Endothelial cell of umbilical vein (primary cell): ENCODE data around the gene LCN15. TPM values are rescaled to one million over a fixed set of nuclear protein-coding genes. Genes with fewer than 3 reads are reported as not detected.

Source experiments
- BruUV-seq: library from RNA; stranded (reverse); fragments of 400-500 nt; replicated peaks from 2 replicates; lab custom pipeline; 2021; lab: Mats Ljungman, UMichigan
- CTCF ChIA-PET: fragments of 300-600, 350-600 bp; sonication (Branson Sonifier 250); formaldehyde crosslinking; loops from one replicate; lab custom pipeline; 2021; ENCODE audit warnings: antibody characterized with exemption, inconsistent platforms; lab: Charles Lee
- POLR2A ChIA-PET: fragments of 300-600, 350-600 bp; sonication (Branson Sonifier 250); formaldehyde crosslinking; loops from one replicate; lab custom pipeline; 2021; ENCODE audit warnings: antibody characterized with exemption, inconsistent platforms; lab: Charles Lee
- DNase-seq: peaks from one replicate; pipeline ENCODE4 v3.0.0-alpha.2; 2011; ENCODE audit warnings: low read depth, low spot score
- FAIRE-seq: peaks from 2 replicates; lab custom pipeline; 2011; peaks lifted over from hg19 to GRCh38; lab: Jason Lieb, UNC
- H2AFZ ChIP-seq: 2 replicates; pipeline ENCODE4 v1.6.0; 2012; ENCODE audit warnings: low read depth, low read length, control low read depth, inconsistent platforms
- H3K27ac ChIP-seq: 2 replicates; pipeline ENCODE4 v1.5.1; 2011; ENCODE audit warnings: low read depth, mild to moderate bottlenecking, control low read depth, low read length, moderate library complexity; ENCODE audit not compliant: insufficient read depth
- H3K27me3 ChIP-seq, 2 experiments: 2 replicates each; pipeline versions ENCODE4 v1.6.0 to v1.6.1; 2011; ENCODE audit warnings: low read length in 2 of 2, mixed read lengths in 1 of 2; ENCODE audit not compliant: control insufficient read depth in 2 of 2, insufficient read depth in 2 of 2
- H3K36me3 ChIP-seq, 2 experiments: 2 replicates in 1 of 2; 3 replicates in 1 of 2; pipeline ENCODE4 v1.5.1; 2011; ENCODE audit warnings: low read length in 2 of 2, mild to moderate bottlenecking in 1 of 2, moderate library complexity in 1 of 2; ENCODE audit not compliant: control insufficient read depth in 2 of 2, insufficient read depth in 2 of 2; ENCODE audit errors: extremely low read depth in 1 of 2
- H3K4me1 ChIP-seq: 3 replicates; pipeline ENCODE4 v1.5.1; 2011; ENCODE audit warnings: mild to moderate bottlenecking, low read length; ENCODE audit not compliant: control insufficient read depth, insufficient read depth; ENCODE audit errors: extremely low read depth
- H3K4me2 ChIP-seq: 2 replicates; pipeline ENCODE4 v1.6.1; 2011; ENCODE audit warnings: low read length, control low read depth, mixed read lengths; ENCODE audit not compliant: insufficient read depth
- H3K4me3 ChIP-seq, 3 experiments: fragments of 200-600 bp in 1 of 3; sonication (generic), shearing (Covaris generic) in 1 of 3; replicated peaks in 1 of 3; 2 replicates each; pipeline ENCODE4 v1.5.1; 2011 to 2016; ENCODE audit warnings: control low read depth in 3 of 3, low read length in 3 of 3, mild to moderate bottlenecking in 2 of 3, inconsistent platforms in 1 of 3, low read depth in 1 of 3, moderate library complexity in 1 of 3; ENCODE audit not compliant: insufficient read depth in 1 of 3
- H3K79me2 ChIP-seq: 2 replicates; pipeline ENCODE4 v1.6.0; 2012; ENCODE audit warnings: low read length, inconsistent platforms; ENCODE audit not compliant: control insufficient read depth, insufficient read depth
- H3K9ac ChIP-seq: replicated peaks from 2 replicates; pipeline ENCODE3; 2011; ENCODE audit warnings: low read length, control low read depth; ENCODE audit not compliant: insufficient read depth; ENCODE audit errors: extremely low read depth
- H3K9me1 ChIP-seq: replicated peaks from 3 replicates; pipeline ENCODE4 v1.6.0; 2011; ENCODE audit warnings: mild to moderate bottlenecking, low read length; ENCODE audit not compliant: control insufficient read depth, insufficient read depth; ENCODE audit errors: extremely low read depth
- H3K9me3 ChIP-seq: replicated peaks from 2 replicates; pipeline ENCODE4 v1.5.1; 2012; ENCODE audit warnings: low read length, inconsistent platforms; ENCODE audit not compliant: control insufficient read depth, insufficient read depth
- H4K20me1 ChIP-seq: replicated peaks from 2 replicates; pipeline ENCODE3; 2011; ENCODE audit warnings: mild to moderate bottlenecking, low read length; ENCODE audit not compliant: control insufficient read depth, insufficient read depth; ENCODE audit errors: extremely low read depth
- EZH2 ChIP-seq: IDR thresholded peaks from 2 replicates; pipeline ENCODE4 v1.6.1; 2012; ENCODE audit warnings: borderline replicate concordance, low read depth, mild to moderate bottlenecking, moderate library complexity, low read length, inconsistent platforms; ENCODE audit not compliant: severe bottlenecking
- FOS ChIP-seq: IDR thresholded peaks from 2 replicates; pipeline ENCODE4 v1.6.1; 2011; ENCODE audit warnings: mild to moderate bottlenecking, low read length, moderate library complexity, borderline replicate concordance; ENCODE audit not compliant: insufficient read depth
- GATA2 ChIP-seq: IDR thresholded peaks from 2 replicates; pipeline ENCODE4 v1.7.0; 2011; ENCODE audit warnings: low read depth, mild to moderate bottlenecking, moderate library complexity, mixed read lengths, low read length; ENCODE audit not compliant: insufficient read length, insufficient read depth
- JUN ChIP-seq: IDR thresholded peaks from 2 replicates; pipeline ENCODE4 v1.6.1; 2011; ENCODE audit warnings: borderline replicate concordance, low read depth; ENCODE audit not compliant: insufficient read length, insufficient read depth
- MYC ChIP-seq: IDR thresholded peaks from one replicate; pipeline ENCODE4 v1.6.1; 2011; ENCODE audit warnings: mild to moderate bottlenecking, low read depth, low read length
- POLR2A ChIP-seq: IDR thresholded peaks from 2 replicates; pipeline ENCODE4 v1.6.1; 2012; ENCODE audit warnings: low read depth, mild to moderate bottlenecking, control low read depth, low read length
- POLR2AphosphoS5 ChIP-seq: IDR thresholded peaks from 2 replicates; pipeline ENCODE4 v1.6.1; 2012; ENCODE audit warnings: low read depth, mild to moderate bottlenecking, control low read depth, low read length, moderate library complexity; ENCODE audit not compliant: insufficient read depth
- dilution Hi-C: fragments of 300-500 bp; cut with MboI; formaldehyde crosslinking; loops from one replicate; pipeline ENCODE4 v1.15.0; 2019; ENCODE audit warnings: low sequenced_read_pairs; ENCODE audit not compliant: extremely low pct_ligation_motif_present
- intact Hi-C: fragments of 100-400 bp; cut with micrococcal nuclease; formaldehyde crosslinking; loops from one replicate; pipeline ENCODE4 v1.10.0; 2022
- polyA plus RNA-seq, 4 experiments: library from polyadenylated mRNA; depleted of rRNA in 3 of 4; stranded (reverse) in 3 of 4; unstranded in 1 of 4; fragments of >200 nt; gene quantifications; 2 replicates each; pipeline versions ENCODE4 v1.2.1 to v1.2.3, GENCODE V29; 2011 to 2012; ENCODE audit warnings: missing spikeins in 1 of 4
- total RNA-seq: library from RNA; stranded (reverse); gene quantifications from 2 replicates; pipeline ENCODE4 v1.2.3, GENCODE V29; 2021
- TF ChIP-seq, protein P1 (sequence below), 2 donors: IDR thresholded peaks; 1 replicate in 1 of 2; 2 replicates in 1 of 2; pipeline ENCODE4 v1.5.1; 2011; ENCODE audit warnings: low read length in 2 of 2, mild to moderate bottlenecking in 2 of 2, moderate library complexity in 2 of 2, control low read depth in 1 of 2, inconsistent platforms in 1 of 2, low read depth in 1 of 2; ENCODE audit not compliant: insufficient read depth in 1 of 2; ENCODE audit errors: extremely low read depth in 1 of 2

Gene LCN15
- total and polyA plus RNA-seq, 2 donors (not counting 3 experiments of a cell fraction or from before 2014, with no cell fraction given) = not detected

DNA sequence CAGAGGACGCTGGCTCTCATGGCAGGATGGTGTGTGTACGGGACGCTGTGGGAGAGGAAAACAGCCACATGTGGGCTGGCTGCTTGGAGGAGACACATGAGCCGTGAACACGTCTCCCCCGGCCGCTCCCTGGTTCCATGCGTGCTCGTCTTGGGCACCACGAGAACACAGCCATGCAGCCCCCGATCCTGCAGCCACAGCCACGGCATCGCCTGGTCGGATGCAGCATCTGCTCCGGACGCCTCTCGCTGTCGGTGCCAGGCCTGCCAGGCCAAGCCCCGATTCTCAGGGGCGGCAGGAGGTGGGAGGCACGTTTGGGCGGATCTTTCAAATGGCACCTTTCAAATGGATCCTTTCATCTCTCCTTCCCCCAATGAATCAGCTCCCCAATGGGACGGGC is 24.8 kb downstream of the LCN15 start:
- H3K9me3 ChIP-seq = no peaks in the 10 kb centered on the region
- CTCF ChIA-PET = no interaction called here
- dilution Hi-C loops = no loop called here
- BruUV-seq = no TSS peak
- FAIRE-seq = no peak
- intact Hi-C loops = no loop called here
- no peak for TF ChIP-seq MYC
- TF ChIP-seq EZH2 = no peak
- TF ChIP-seq FOS = no peak
- TF ChIP-seq POLR2AphosphoS5 = no peak
- TF ChIP-seq POLR2A = no peak
- no peak for TF ChIP-seq GATA2
- no peak for TF ChIP-seq JUN
- TF ChIP-seq, protein P1, sequence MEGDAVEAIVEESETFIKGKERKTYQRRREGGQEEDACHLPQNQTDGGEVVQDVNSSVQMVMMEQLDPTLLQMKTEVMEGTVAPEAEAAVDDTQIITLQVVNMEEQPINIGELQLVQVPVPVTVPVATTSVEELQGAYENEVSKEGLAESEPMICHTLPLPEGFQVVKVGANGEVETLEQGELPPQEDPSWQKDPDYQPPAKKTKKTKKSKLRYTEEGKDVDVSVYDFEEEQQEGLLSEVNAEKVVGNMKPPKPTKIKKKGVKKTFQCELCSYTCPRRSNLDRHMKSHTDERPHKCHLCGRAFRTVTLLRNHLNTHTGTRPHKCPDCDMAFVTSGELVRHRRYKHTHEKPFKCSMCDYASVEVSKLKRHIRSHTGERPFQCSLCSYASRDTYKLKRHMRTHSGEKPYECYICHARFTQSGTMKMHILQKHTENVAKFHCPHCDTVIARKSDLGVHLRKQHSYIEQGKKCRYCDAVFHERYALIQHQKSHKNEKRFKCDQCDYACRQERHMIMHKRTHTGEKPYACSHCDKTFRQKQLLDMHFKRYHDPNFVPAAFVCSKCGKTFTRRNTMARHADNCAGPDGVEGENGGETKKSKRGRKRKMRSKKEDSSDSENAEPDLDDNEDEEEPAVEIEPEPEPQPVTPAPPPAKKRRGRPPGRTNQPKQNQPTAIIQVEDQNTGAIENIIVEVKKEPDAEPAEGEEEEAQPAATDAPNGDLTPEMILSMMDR (IDR thresholded peaks at IDR 0.05; ENCODE audit: extremely low read depth in 1 of 2, insufficient read depth in 1 of 2, low read depth in 1 of 2, low read length in 2 of 2) = no peak
- no peak overlapping the region for H2AFZ ChIP-seq
- H3K9me1 ChIP-seq = no peaks in the 10 kb centered on the region
- H3K79me2 ChIP-seq = no peaks in the 10 kb centered on the region
- DNase-seq = no peak
- H3K27me3 ChIP-seq = peaks cover 0 to 5% of the 10 kb centered on the region in 2 experiments
- H3K27ac ChIP-seq = no peak overlapping the region
- H3K4me1 ChIP-seq = no peaks in the 10 kb centered on the region
- no peak overlapping the region for H3K4me2 ChIP-seq
- no peaks in the 10 kb centered on the region for H4K20me1 ChIP-seq
- H3K4me3 ChIP-seq = no peak overlapping the region
- POLR2A ChIA-PET = no interaction called here
- no peaks in the 10 kb centered on the region for H3K36me3 ChIP-seq
- no peak overlapping the region for H3K9ac ChIP-seq
